ENCODE data around the gene LILRA2.
"Not testable (repeated sequence)": the region's sequence is repeated elsewhere in the genome, so short reads cannot be mapped to it uniquely, and the experiment has no call there.

LILRA2 gene

GRCh38 chr19:54573330-54573872, at the start of gene LILRA2:
LILRA2 (plus strand) TSS chr19:54573790; CDS start chr19:54573879, 89 bp downstream.
- in situ Hi-C loops (cut with MboI; ENCODE audit: low sequenced_read_pairs) = no loop called here

GRCh38 chr19:54525636-54526035, 48.0 kb upstream of the LILRA2 start:
- in situ Hi-C loops (cut with MboI; ENCODE audit: low sequenced_read_pairs) = no loop called here

GRCh38 chr19:54526972-54527371, 46.6 kb upstream of the LILRA2 start:
- in situ Hi-C loops (cut with MboI; ENCODE audit: low sequenced_read_pairs) = no loop called here

GRCh38 chr19:54530866-54531265, 42.7 kb upstream of the LILRA2 start:
- in situ Hi-C loops (cut with MboI; ENCODE audit: low sequenced_read_pairs) = no loop called here

GRCh38 chr19:54532528-54532927, 41.1 kb upstream of the LILRA2 start:
- in situ Hi-C loops (cut with MboI; ENCODE audit: low sequenced_read_pairs) = no loop called here

GRCh38 chr19:54533476-54533875, 40.1 kb upstream of the LILRA2 start:
- in situ Hi-C loops (cut with MboI; ENCODE audit: low sequenced_read_pairs) = no loop called here

GRCh38 chr19:54534156-54534555, 39.4 kb upstream of the LILRA2 start:
- in situ Hi-C loops (cut with MboI; ENCODE audit: low sequenced_read_pairs) = no loop called here

GRCh38 chr19:54535601-54536000, 38.0 kb upstream of the LILRA2 start:
- in situ Hi-C loops (cut with MboI; ENCODE audit: low sequenced_read_pairs) = no loop called here

- in situ Hi-C loops (cut with MboI; ENCODE audit: low sequenced_read_pairs) = no loop called here
These were observed 36.6 kb upstream of the LILRA2 start for GRCh38 chr19:54536956-54537355.

GRCh38 chr19:54541712-54542111, 31.9 kb upstream of the LILRA2 start:
- in situ Hi-C loops (cut with MboI; ENCODE audit: low sequenced_read_pairs) = no loop called here

GRCh38 chr19:54548806-54549205, 24.8 kb upstream of the LILRA2 start:
- in situ Hi-C loops (cut with MboI; ENCODE audit: low sequenced_read_pairs) = no loop called here

GRCh38 chr19:54549224-54549623, 24.4 kb upstream of the LILRA2 start:
- in situ Hi-C loops (cut with MboI; ENCODE audit: low sequenced_read_pairs) = no loop called here

GRCh38 chr19:54551293-54551692, 22.3 kb upstream of the LILRA2 start:
- in situ Hi-C loops (cut with MboI; ENCODE audit: low sequenced_read_pairs) = no loop called here

- in situ Hi-C loops (cut with MboI; ENCODE audit: low sequenced_read_pairs) = no loop called here
These were observed 21.4 kb upstream of the LILRA2 start for GRCh38 chr19:54551950-54552912.

- in situ Hi-C loops (cut with MboI; ENCODE audit: low sequenced_read_pairs) = no loop called here
These were observed 20.7 kb upstream of the LILRA2 start for GRCh38 chr19:54552913-54553310.

- in situ Hi-C loops (cut with MboI; ENCODE audit: low sequenced_read_pairs) = no loop called here
These were observed 19.6 kb upstream of the LILRA2 start for GRCh38 chr19:54554006-54554405.

GRCh38 chr19:54554896-54555295, 18.7 kb upstream of the LILRA2 start:
- in situ Hi-C loops (cut with MboI; ENCODE audit: low sequenced_read_pairs) = no loop called here

GRCh38 chr19:54556194-54556593, 17.4 kb upstream of the LILRA2 start:
- in situ Hi-C loops (cut with MboI; ENCODE audit: low sequenced_read_pairs) = no loop called here

GRCh38 chr19:54558339-54558738, 15.3 kb upstream of the LILRA2 start:
- in situ Hi-C loops (cut with MboI; ENCODE audit: low sequenced_read_pairs) = no loop called here

GRCh38 chr19:54560881-54561385, 12.7 kb upstream of the LILRA2 start:
- in situ Hi-C loops (cut with MboI; ENCODE audit: low sequenced_read_pairs) = no loop called here

- in situ Hi-C loops (cut with MboI; ENCODE audit: low sequenced_read_pairs) = no loop called here
These were observed 11.8 kb upstream of the LILRA2 start for GRCh38 chr19:54561840-54562239.

GRCh38 chr19:54563206-54563605, 10.4 kb upstream of the LILRA2 start:
- in situ Hi-C loops (cut with MboI; ENCODE audit: low sequenced_read_pairs) = not testable (repeated sequence)

Measured in HL-60/S4 treated with phorbol 12-myristate 13-acetate at 8.2 ng/mL for 4 days and 3 days (cell line).